HepG2 (cell line): ENCODE measurements around the gene KLHL17. TPM values are rescaled to one million over a fixed set of nuclear protein-coding genes. Genes with fewer than 3 reads are reported as not detected.
A peak's percentile ranks its signal among the peaks of the same experiment; 100 is the strongest.

Experiments used
- JUND ChIP-seq: sonication (generic); formaldehyde crosslinking; IDR thresholded peaks from 2 replicates; pipeline ENCODE4 v1.8.0; 2022; ENCODE audit warnings: mild to moderate bottlenecking, missing genetic modification reagents
- MAZ ChIP-seq, 2 experiments: sonication (generic) in 1 of 2; formaldehyde crosslinking in 1 of 2; IDR thresholded peaks; 2 replicates each; pipeline versions ENCODE4 v1.5.0 to v1.6.1; 2012 to 2020; ENCODE audit warnings: low read depth in 2 of 2, mild to moderate bottlenecking in 2 of 2, borderline replicate concordance in 1 of 2, improper control_type of control experiment in 1 of 2, low read length in 1 of 2, missing genetic modification reagents in 1 of 2, moderate library complexity in 1 of 2
- RAD21 ChIP-seq: fragments of 450-650 bp; formaldehyde crosslinking; IDR thresholded peaks from 2 replicates; pipeline ENCODE4 v1.5.0; 2020; ENCODE audit warnings: mild to moderate bottlenecking
- SALL1 ChIP-seq: sonication (generic); formaldehyde crosslinking; IDR thresholded peaks from 2 replicates; pipeline ENCODE4 v1.8.0; 2022; ENCODE audit warnings: mild to moderate bottlenecking, missing genetic modification reagents
- SKI ChIP-seq: fragments of 450-650 bp; IDR thresholded peaks from one replicate; pipeline ENCODE4 v1.6.1; 2018; ENCODE audit warnings: mild to moderate bottlenecking; ENCODE audit not compliant: partially characterized antibody
- ZNF101 ChIP-seq: sonication (generic); formaldehyde crosslinking; IDR thresholded peaks from 2 replicates; pipeline ENCODE4 v1.4.0; 2020; ENCODE audit warnings: mild to moderate bottlenecking, low read depth, missing genetic modification reagents, borderline replicate concordance
- ZNF777 ChIP-seq: sonication (generic); formaldehyde crosslinking; IDR thresholded peaks from 2 replicates; pipeline ENCODE4 v1.4.0; 2020; ENCODE audit warnings: missing genetic modification reagents
- polyA plus RNA-seq, 8 experiments: library from polyadenylated mRNA; depleted of rRNA in 3 of 8; stranded (reverse) in 7 of 8; unstranded in 1 of 8; fragments of >200 nt; fragmentation: Illumina TruSeq in 4 of 8; extraction: Trizol in 4 of 8; gene quantifications; 2 replicates each; pipeline versions ENCODE4 v1.2.1 to v1.2.3, GENCODE V29; 2011 to 2016; ENCODE audit warnings: low read depth in 4 of 8, missing spikeins in 1 of 8, mixed read lengths in 1 of 8; ENCODE audit not compliant: insufficient read depth in 1 of 8
- total RNA-seq, 5 experiments: library from RNA; depleted of rRNA; stranded (reverse); fragments of >200 nt; fragmentation: Illumina TruSeq; extraction: Trizol; gene quantifications; 2 replicates each; pipeline ENCODE4 v1.2.3, GENCODE V29; 2016; ENCODE audit warnings: low read depth in 1 of 5
- TF ChIP-seq, protein P1 (sequence below): sonication (generic); formaldehyde crosslinking; IDR thresholded peaks from 2 replicates; pipeline ENCODE4 v1.4.0; 2020; ENCODE audit warnings: missing genetic modification reagents
- TF ChIP-seq, protein P2 (sequence below): IDR thresholded peaks from 2 replicates; pipeline ENCODE4 v1.6.1; 2016; ENCODE audit warnings: mild to moderate bottlenecking

Gene KLHL17
- total and polyA plus RNA-seq, 2 of the 13 experiments (the other 11 are each of a cell fraction or from before 2014, with no cell fraction given): 9.3 to 24.7 TPM

DNA sequence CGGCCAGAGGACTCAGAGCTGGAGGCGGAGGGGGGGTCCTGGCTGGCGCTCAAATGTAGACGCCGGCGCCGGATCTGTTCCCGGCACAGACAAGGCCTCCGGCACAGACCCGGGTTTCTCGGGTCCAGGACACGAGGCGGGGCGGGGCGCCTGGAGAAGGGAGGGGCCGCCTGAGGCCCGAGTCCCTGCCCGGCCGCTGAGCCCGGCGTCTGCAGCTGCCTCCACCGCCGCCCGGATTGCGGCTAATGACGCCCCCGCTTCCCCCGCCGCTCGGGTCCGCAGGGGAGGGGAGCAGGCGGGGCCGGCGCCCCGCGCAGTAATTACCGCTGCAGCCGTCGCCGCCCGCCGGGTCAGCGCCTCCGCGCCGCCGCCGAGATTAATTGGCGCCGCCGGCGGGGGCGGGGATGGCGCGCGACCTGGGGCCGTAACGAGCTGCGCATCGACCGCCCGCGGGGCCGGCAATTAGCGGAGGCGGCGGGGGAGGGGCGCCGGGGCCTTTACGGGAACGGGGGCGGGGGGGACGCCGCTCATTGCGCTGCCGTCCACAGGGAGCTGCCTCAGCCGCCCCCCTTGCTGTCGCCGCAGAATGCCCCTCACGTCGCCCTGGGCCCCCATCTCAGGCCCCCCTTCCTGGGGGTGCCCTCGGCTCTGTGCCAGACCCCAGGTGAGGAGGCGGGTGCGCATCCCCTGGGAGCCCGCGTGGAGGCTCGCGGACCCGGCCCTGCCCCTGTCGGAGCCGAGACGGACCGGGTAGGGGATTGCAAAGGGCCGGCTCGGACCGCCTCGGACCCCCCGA is 18.6 kb upstream of the KLHL17 start (continued):
- TF ChIP-seq MAZ (IDR thresholded peaks at IDR 0.05; ENCODE audit: borderline replicate concordance, low read depth, low read length) (no peak), MAZ (CRISPR knock-in tag; IDR thresholded peaks at IDR 0.05; ENCODE audit: low read depth) (peak; percentile 64; the same call in 1 of the 2 replicates), ZNF101 (no peak), ZNF777 (CRISPR knock-in tag) (0 out of 2 replicates have a peak, but pooled peaks have one; percentile 32), JUND (CRISPR knock-in tag) (no peak), RAD21 (0 out of 2 replicates have a peak, but pooled peaks have one; percentile 12), SALL1 (peak; percentile 11; the same call in 1 of the 2 replicates), SKI (peak; percentile 48)
- TF ChIP-seq, protein P1, sequence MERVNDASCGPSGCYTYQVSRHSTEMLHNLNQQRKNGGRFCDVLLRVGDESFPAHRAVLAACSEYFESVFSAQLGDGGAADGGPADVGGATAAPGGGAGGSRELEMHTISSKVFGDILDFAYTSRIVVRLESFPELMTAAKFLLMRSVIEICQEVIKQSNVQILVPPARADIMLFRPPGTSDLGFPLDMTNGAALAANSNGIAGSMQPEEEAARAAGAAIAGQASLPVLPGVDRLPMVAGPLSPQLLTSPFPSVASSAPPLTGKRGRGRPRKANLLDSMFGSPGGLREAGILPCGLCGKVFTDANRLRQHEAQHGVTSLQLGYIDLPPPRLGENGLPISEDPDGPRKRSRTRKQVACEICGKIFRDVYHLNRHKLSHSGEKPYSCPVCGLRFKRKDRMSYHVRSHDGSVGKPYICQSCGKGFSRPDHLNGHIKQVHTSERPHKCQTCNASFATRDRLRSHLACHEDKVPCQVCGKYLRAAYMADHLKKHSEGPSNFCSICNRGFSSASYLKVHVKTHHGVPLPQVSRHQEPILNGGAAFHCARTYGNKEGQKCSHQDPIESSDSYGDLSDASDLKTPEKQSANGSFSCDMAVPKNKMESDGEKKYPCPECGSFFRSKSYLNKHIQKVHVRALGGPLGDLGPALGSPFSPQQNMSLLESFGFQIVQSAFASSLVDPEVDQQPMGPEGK (CRISPR knock-in tag): peak; percentile 65; the same call in 1 of the 2 replicates
- TF ChIP-seq, protein P2, sequence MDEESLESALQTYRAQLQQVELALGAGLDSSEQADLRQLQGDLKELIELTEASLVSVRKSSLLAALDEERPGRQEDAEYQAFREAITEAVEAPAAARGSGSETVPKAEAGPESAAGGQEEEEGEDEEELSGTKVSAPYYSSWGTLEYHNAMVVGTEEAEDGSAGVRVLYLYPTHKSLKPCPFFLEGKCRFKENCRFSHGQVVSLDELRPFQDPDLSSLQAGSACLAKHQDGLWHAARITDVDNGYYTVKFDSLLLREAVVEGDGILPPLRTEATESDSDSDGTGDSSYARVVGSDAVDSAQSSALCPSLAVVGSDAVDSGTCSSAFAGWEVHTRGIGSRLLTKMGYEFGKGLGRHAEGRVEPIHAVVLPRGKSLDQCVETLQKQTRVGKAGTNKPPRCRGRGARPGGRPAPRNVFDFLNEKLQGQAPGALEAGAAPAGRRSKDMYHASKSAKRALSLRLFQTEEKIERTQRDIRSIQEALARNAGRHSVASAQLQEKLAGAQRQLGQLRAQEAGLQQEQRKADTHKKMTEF (CRISPR knock-in tag): peak; percentile 17; the same call in 1 of the 2 replicates
